Kidney epithelial cell (primary cell): Measurements from ENCODE around the gene FKBP9. TPM values are rescaled to one million over a fixed set of nuclear protein-coding genes. Genes with fewer than 3 reads are reported as not detected.
"Not testable (repeated sequence)": the region's sequence is repeated elsewhere in the genome, so short reads cannot be mapped to it uniquely, and the experiment has no call there.

Experiments
- DNase-seq: peaks from one replicate; pipeline ENCODE4 v3.0.0-alpha.2; 2010; ENCODE audit warnings: low read depth
- H3K27me3 ChIP-seq: 2 replicates; pipeline ENCODE4 v1.6.0; 2011; ENCODE audit warnings: low read length; ENCODE audit not compliant: control insufficient read depth, insufficient read depth
- H3K36me3 ChIP-seq: 2 replicates; pipeline ENCODE4 v1.5.1; 2011; ENCODE audit warnings: low read length; ENCODE audit not compliant: control insufficient read depth, insufficient read depth
- H3K4me3 ChIP-seq: 2 replicates; pipeline ENCODE4 v1.5.1; 2011; ENCODE audit warnings: low read depth, mild to moderate bottlenecking, control low read depth, low read length
- total RNA-seq: library from RNA; depleted of rRNA; stranded (reverse); fragments of >200 nt; gene quantifications from 2 replicates; pipeline ENCODE4 v1.2.3, GENCODE V29; 2015
- TF ChIP-seq, protein P1 (sequence below): IDR thresholded peaks from 2 replicates; pipeline ENCODE4 v1.5.1; 2011; ENCODE audit warnings: mild to moderate bottlenecking, moderate library complexity, low read length, control low read depth, inconsistent platforms; ENCODE audit not compliant: insufficient read depth, poor library complexity, severe bottlenecking

Gene FKBP9, protein sequence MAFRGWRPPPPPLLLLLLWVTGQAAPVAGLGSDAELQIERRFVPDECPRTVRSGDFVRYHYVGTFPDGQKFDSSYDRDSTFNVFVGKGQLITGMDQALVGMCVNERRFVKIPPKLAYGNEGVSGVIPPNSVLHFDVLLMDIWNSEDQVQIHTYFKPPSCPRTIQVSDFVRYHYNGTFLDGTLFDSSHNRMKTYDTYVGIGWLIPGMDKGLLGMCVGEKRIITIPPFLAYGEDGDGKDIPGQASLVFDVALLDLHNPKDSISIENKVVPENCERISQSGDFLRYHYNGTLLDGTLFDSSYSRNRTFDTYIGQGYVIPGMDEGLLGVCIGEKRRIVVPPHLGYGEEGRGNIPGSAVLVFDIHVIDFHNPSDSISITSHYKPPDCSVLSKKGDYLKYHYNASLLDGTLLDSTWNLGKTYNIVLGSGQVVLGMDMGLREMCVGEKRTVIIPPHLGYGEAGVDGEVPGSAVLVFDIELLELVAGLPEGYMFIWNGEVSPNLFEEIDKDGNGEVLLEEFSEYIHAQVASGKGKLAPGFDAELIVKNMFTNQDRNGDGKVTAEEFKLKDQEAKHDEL
- total RNA-seq, result 107 TPM in 2 replicates

DNA sequence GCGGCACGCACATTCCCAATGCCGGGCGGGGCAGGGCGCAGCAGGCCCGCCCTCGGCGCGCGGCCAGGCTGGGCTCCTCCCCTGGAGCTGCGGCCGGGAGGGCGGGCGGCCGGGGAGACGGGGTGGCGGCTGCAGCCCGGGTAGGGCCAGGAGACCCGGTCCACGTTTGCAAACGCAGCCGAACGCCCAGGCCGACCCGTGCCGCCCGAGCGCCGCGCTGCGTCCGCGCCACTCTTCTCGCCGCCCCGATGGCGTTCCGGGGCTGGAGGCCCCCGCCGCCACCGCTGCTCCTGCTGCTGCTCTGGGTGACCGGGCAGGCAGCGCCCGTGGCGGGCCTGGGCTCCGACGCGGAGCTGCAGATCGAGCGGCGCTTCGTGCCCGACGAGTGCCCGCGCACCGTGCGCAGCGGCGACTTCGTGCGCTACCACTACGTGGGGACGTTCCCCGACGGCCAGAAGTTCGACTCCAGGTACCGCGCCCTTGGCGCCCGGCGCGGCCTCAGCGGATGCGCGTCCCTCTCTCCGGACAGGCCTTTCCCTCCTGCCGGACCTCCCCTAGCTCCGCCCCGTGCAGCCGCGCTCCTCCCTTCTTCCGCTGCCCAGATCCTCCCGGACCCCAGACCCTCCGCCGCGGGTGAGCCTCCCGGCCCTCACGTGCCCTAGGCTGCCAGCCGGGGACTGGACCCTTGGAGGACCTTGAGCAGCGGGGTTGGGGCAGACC, at the start of gene FKBP9:
Gene FKBP9 (plus strand): TSS at position 115 of the 720 bp plus-strand sequence. CDS start 134 bp downstream, at position 249.
- H3K4me3 ChIP-seq, result peak within 1 kb of the TSS; percentile 96
- H3K36me3 ChIP-seq, result no peaks in the 10 kb centered on the region
- no peak for DNase-seq
- TF ChIP-seq, protein P1, sequence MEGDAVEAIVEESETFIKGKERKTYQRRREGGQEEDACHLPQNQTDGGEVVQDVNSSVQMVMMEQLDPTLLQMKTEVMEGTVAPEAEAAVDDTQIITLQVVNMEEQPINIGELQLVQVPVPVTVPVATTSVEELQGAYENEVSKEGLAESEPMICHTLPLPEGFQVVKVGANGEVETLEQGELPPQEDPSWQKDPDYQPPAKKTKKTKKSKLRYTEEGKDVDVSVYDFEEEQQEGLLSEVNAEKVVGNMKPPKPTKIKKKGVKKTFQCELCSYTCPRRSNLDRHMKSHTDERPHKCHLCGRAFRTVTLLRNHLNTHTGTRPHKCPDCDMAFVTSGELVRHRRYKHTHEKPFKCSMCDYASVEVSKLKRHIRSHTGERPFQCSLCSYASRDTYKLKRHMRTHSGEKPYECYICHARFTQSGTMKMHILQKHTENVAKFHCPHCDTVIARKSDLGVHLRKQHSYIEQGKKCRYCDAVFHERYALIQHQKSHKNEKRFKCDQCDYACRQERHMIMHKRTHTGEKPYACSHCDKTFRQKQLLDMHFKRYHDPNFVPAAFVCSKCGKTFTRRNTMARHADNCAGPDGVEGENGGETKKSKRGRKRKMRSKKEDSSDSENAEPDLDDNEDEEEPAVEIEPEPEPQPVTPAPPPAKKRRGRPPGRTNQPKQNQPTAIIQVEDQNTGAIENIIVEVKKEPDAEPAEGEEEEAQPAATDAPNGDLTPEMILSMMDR, result no peak
- no peaks in the 10 kb centered on the region for H3K27me3 ChIP-seq

DNA sequence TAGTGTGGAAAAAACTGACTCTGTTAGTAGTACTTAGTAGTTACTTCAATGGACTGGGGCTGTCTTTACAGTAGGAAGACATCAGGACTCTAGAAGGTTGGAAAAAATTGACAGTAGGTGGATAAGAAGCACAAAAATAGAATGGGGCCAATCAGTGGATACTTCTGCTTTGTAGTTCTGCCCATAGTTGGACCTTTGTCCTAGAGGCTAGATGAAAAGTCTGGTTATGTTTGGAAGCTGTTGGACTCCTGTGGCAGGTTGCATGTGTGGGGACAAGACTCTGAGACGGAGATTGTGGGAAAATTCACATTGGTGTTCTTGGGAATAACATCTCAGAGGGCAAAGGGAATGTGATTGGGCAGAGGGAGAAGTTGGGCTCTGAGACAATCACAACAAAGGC, 47.0 kb upstream of the FKBP9 start:
- H3K36me3 ChIP-seq, result no peaks in the 10 kb centered on the region
- no peaks in the 10 kb centered on the region for H3K27me3 ChIP-seq
- no peak overlapping the region for H3K4me3 ChIP-seq
- TF ChIP-seq, protein P1, result no peak
- no peak for DNase-seq

DNA sequence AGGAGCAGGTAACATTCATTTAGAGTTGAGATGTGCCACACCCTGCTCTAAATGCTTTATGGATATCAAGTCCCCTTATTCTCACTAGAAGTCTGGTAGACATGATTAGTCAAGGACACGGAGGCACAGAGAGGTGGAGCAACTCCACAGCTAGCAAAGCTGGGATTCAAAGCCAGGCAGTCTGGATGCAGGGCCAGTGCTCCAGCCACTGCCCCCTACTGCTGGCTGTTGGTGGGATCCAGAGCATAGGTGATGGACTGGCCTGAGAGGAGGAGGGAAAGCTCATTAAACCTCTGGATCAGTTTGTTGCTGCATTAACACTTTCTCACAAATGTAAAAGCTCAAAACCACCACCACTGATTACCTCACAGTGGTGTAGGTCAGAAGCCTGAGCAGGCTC, 43.1 kb upstream of the FKBP9 start:
- TF ChIP-seq, protein P1, result peak; percentile 8
- DNase-seq, result no peak
- H3K36me3 ChIP-seq, result no peaks in the 10 kb centered on the region
- H3K4me3 ChIP-seq, result no peak overlapping the region
- H3K27me3 ChIP-seq, result no peaks in the 10 kb centered on the region

DNA sequence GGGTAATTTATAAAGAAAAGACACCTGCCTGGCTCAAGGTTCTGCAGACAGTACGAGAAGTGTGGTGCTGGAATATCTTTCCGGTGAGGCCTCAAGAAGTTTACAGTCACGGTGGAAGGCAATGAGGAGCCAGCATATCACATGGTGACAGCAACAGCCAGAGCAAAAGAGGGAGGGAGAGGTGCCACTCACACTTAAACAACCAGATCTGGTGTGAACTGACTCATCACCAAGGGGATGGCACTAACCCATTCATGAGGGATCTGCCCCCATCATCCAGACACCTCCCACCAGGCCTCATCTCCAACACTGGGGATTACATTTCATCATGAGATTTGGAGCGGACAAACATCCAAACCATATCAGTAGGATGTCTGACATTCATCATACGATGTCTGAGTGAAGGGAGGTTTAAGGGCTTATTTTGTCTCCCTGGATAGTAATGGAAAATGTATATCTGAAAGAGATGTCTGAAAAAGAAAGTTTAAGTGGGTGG, 42.2 kb upstream of the FKBP9 start:
- Histone ChIP-seq H3K27me3 (no peaks in the 10 kb centered on the region), H3K36me3 (no peaks in the 10 kb centered on the region), H3K4me3 (no peak overlapping the region)
- TF ChIP-seq, protein P1, result no peak
- DNase-seq, result no peak

DNA sequence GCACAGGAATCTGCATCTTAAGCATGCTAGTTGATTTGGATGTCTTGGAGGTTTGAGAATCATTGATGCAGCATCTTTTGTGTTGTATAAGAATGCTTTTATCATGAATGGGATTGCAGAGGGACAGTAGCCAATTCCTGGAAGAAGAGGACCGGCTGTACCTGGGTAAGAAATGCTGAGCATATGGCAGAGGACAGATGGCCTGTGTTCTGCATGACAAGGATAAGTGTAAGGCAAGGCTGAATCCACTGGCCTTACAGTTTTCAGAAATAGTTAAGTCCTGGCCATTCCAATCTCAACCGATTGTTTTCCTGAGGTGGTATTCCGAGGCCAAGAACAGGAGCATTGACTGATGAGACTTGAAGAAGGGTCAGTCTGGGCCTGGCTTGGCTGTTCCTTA, 41.2 kb upstream of the FKBP9 start:
- TF ChIP-seq, protein P1, result no peak
- no peak for DNase-seq

DNA sequence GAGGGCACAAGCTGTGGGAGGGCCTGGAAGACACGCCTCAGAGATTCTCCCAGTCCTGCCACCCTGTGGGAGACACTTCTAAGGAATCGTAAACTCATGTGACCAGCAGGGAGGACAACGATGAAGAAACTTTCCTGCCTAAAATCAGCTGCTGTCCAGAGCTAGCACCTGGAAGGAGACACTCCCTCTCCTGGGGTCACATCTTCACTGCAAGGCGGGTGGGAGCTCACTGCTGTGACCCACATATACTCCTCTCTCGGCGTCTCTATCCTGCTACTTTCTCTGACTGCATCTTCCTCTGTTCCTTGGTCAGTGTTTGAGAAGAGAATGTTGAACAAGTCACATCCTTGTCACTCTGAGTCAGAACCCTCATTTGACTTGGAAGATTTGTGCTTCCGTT, 40.2 kb upstream of the FKBP9 start:
- H3K36me3 ChIP-seq, H3K27me3 ChIP-seq, DNase-seq, H3K4me3 ChIP-seq: not testable (repeated sequence)

More for the DNA sequence above, 41.2 kb upstream of the FKBP9 start:
- H3K4me3 ChIP-seq, result no peak overlapping the region
- H3K27me3 ChIP-seq, result no peaks in the 10 kb centered on the region
- no peaks in the 10 kb centered on the region for H3K36me3 ChIP-seq
